ENCODE measurements around the gene TBC1D24.
"Not testable (repeated sequence)": the region's sequence is repeated elsewhere in the genome, so short reads cannot be mapped to it uniquely, and the experiment has no call there.

Gene TBC1D24

GRCh38 chr16:2533912-2534311 is 59.0 kb downstream of the TBC1D24 start:
- no peak for DNase-seq

GRCh38 chr16:2534335-2534734 is 59.4 kb downstream of the TBC1D24 start:
- not testable (repeated sequence) for DNase-seq

GRCh38 chr16:2535625-2536013 is 60.7 kb downstream of the TBC1D24 start:
- no peak for DNase-seq

GRCh38 chr16:2537451-2538379 is 62.8 kb downstream of the TBC1D24 start, which contains the start of gene PDPK1:
Gene PDPK1 (plus strand): TSS chr16:2538021. CDS start chr16:2538113, 92 bp downstream.
- peak; percentile 96 for DNase-seq

GRCh38 chr16:2539192-2539844 is 64.4 kb downstream of the TBC1D24 start:
- not testable (repeated sequence) for DNase-seq

GRCh38 chr16:2539845-2540458 is 65.0 kb downstream of the TBC1D24 start:
- DNase-seq, result peak; percentile 37

- DNase-seq, result not testable (repeated sequence)
Observed at GRCh38 chr16:2540912-2541311, 66.0 kb downstream of the TBC1D24 start.

- DNase-seq, result not testable (repeated sequence)
Observed at GRCh38 chr16:2541409-2541808, 66.5 kb downstream of the TBC1D24 start.

- DNase-seq, result not testable (repeated sequence)
Observed at GRCh38 chr16:2543771-2544170, 68.8 kb downstream of the TBC1D24 start.

GRCh38 chr16:2550283-2550878 is 75.5 kb downstream of the TBC1D24 start:
- not testable (repeated sequence) for DNase-seq

- not testable (repeated sequence) for DNase-seq
Observed at GRCh38 chr16:2551420-2551889, 76.5 kb downstream of the TBC1D24 start.

GRCh38 chr16:2554709-2555425 is 79.9 kb downstream of the TBC1D24 start:
- not testable (repeated sequence) for DNase-seq
